ENCODE results near the gene NBR1.

NBR1 gene

GRCh38 chr17:43211480-43212402 is 40.7 kb downstream of the NBR1 start, which contains the start of gene TMEM106A:
Gene TMEM106A (plus strand): TSS chr17:43211875. CDS start chr17:43213042, 1,167 bp downstream.
- Histone ChIP-seq H3K9ac (ENCODE audit: low read length) (peak within 1 kb of the TSS; percentile 71), H3K4me3 (ENCODE audit: insufficient read depth, low read length, poor library complexity, severe bottlenecking) (peak within 1 kb of the TSS; percentile 87), H3K27me3 (ENCODE audit: low read length) (no peaks in the 10 kb centered on the region), H3F3A (ENCODE audit: insufficient read depth) (peaks cover 12% of the 10 kb centered on the region), H3K27ac (ENCODE audit: low read depth, low read length) (peak within 1 kb of the TSS; percentile 65), H3K36me3 (ENCODE audit: low read length) (no peaks in the 10 kb centered on the region), H4K20me1 (ENCODE audit: low read depth, low read length) (no peaks in the 10 kb centered on the region), H3K4me2 (ENCODE audit: low read depth, low read length, poor library complexity, severe bottlenecking) (peak within 1 kb of the TSS; percentile 91), H3K9me2 (replicated peaks; ENCODE audit: insufficient read depth, low read length) (no peaks in the 10 kb centered on the region), H3K9me3 (ENCODE audit: insufficient read depth, low read length) (no peaks in the 10 kb centered on the region), H3K79me2 (ENCODE audit: insufficient read depth, low read length) (no peaks in the 10 kb centered on the region), H2AFZ (ENCODE audit: low read depth, low read length, severe bottlenecking) (peak within 1 kb of the TSS; percentile 86)
- TF ChIP-seq EZH2phosphoT487 (conservative IDR thresholded peaks at IDR 0.05; ENCODE audit: low read length) (no peak), CTCF (IDR thresholded peaks at IDR 0.05; ENCODE audit: insufficient read depth, low read length, poor library complexity, severe bottlenecking) (peak; percentile 6)

GRCh38 chr17:43212641-43213490 is 41.9 kb downstream of the NBR1 start:
- Histone ChIP-seq H3K9me2 (replicated peaks; ENCODE audit: insufficient read depth, low read length) (no peaks in the 10 kb centered on the region), H3K9me3 (ENCODE audit: insufficient read depth, low read length) (no peaks in the 10 kb centered on the region), H3F3A (ENCODE audit: insufficient read depth) (peaks cover 12% of the 10 kb centered on the region), H3K79me2 (ENCODE audit: insufficient read depth, low read length) (no peaks in the 10 kb centered on the region), H2AFZ (ENCODE audit: low read depth, low read length, severe bottlenecking) (no peak overlapping the region), H3K36me3 (ENCODE audit: low read length) (no peaks in the 10 kb centered on the region), H3K27ac (ENCODE audit: low read depth, low read length) (peak overlapping the region; percentile 55; the same call in 1 of the 2 replicates), H3K9ac (ENCODE audit: low read length) (peak overlapping the region; percentile 71), H3K4me2 (ENCODE audit: low read depth, low read length, poor library complexity, severe bottlenecking) (peak overlapping the region; percentile 91), H4K20me1 (ENCODE audit: low read depth, low read length) (no peaks in the 10 kb centered on the region), H3K27me3 (ENCODE audit: low read length) (no peaks in the 10 kb centered on the region), H3K4me3 (ENCODE audit: insufficient read depth, low read length, poor library complexity, severe bottlenecking) (peak overlapping the region; percentile 87)
- TF ChIP-seq CTCF (IDR thresholded peaks at IDR 0.05; ENCODE audit: insufficient read depth, low read length, poor library complexity, severe bottlenecking) (no peak), EZH2phosphoT487 (conservative IDR thresholded peaks at IDR 0.05; ENCODE audit: low read length) (no peak)

- no peaks in the 10 kb centered on the region for H3K36me3 ChIP-seq (ENCODE audit: low read length)
- H4K20me1 ChIP-seq (ENCODE audit: low read depth, low read length): no peaks in the 10 kb centered on the region
- TF ChIP-seq EZH2phosphoT487 (conservative IDR thresholded peaks at IDR 0.05; ENCODE audit: low read length) (no peak), CTCF (IDR thresholded peaks at IDR 0.05; ENCODE audit: insufficient read depth, low read length, poor library complexity, severe bottlenecking) (no peak)
- no peak overlapping the region for H3K9ac ChIP-seq (ENCODE audit: low read length)
- no peaks in the 10 kb centered on the region for H3K9me2 ChIP-seq (replicated peaks; ENCODE audit: insufficient read depth, low read length)
- H3K79me2 ChIP-seq (ENCODE audit: insufficient read depth, low read length): no peaks in the 10 kb centered on the region
- no peak overlapping the region for H2AFZ ChIP-seq (ENCODE audit: low read depth, low read length, severe bottlenecking)
- H3F3A ChIP-seq (ENCODE audit: insufficient read depth): peaks cover 12% of the 10 kb centered on the region
- no peak overlapping the region for H3K27ac ChIP-seq (ENCODE audit: low read depth, low read length)
- no peaks in the 10 kb centered on the region for H3K27me3 ChIP-seq (ENCODE audit: low read length)
- no peaks in the 10 kb centered on the region for H3K9me3 ChIP-seq (ENCODE audit: insufficient read depth, low read length)
- no peak overlapping the region for H3K4me2 ChIP-seq (ENCODE audit: low read depth, low read length, poor library complexity, severe bottlenecking)
- no peak overlapping the region for H3K4me3 ChIP-seq (ENCODE audit: insufficient read depth, low read length, poor library complexity, severe bottlenecking)
These were observed 42.5 kb downstream of the NBR1 start for GRCh38 chr17:43213545-43213944.

Data from SU-DHL-6 (cell line).